Chondrocyte (in vitro differentiated cells): ENCODE measurements around the gene GLP2R. TPM values are rescaled to one million over a fixed set of nuclear protein-coding genes. Genes with fewer than 3 reads are reported as not detected.
A peak's percentile ranks its signal among the peaks of the same experiment; 100 is the strongest.

Experiments used
- DNase-seq: peaks from one replicate; pipeline ENCODE4 v3.0.0; 2021; ENCODE audit warnings: mixed read lengths, low spot score
- H3K27ac Mint-ChIP-seq: one replicate; pipeline ENCODE4 v1.8.0; 2021; ENCODE audit warnings: mild to moderate bottlenecking, moderate library complexity, mixed read lengths; ENCODE audit not compliant: unreplicated experiment
- H3K27me3 Mint-ChIP-seq: 2 replicates; pipeline ENCODE4 v1.8.0; 2021; ENCODE audit warnings: low read depth, mixed read lengths
- H3K36me3 Mint-ChIP-seq: 2 replicates; pipeline ENCODE4 v1.8.0; 2021; ENCODE audit warnings: low read depth, mixed read lengths
- H3K4me1 Mint-ChIP-seq: 2 replicates; pipeline ENCODE4 v1.8.0; 2021; ENCODE audit warnings: low read depth, mild to moderate bottlenecking, mixed read lengths
- H3K4me3 Mint-ChIP-seq: one replicate; pipeline ENCODE4 v1.8.0; 2021; ENCODE audit warnings: mild to moderate bottlenecking, moderate library complexity, mixed read lengths; ENCODE audit not compliant: unreplicated experiment
- H3K9me3 Mint-ChIP-seq: 2 replicates; pipeline ENCODE4 v1.8.0; 2021; ENCODE audit warnings: low read depth, mixed read lengths
- CTCF ChIP-seq: fragments of 200-600 bp; sonication (generic); IDR thresholded peaks from 2 replicates; pipeline ENCODE4 v1.5.0; 2021; ENCODE audit warnings: antibody characterized with exemption, mild to moderate bottlenecking, moderate library complexity
- total RNA-seq: library from RNA; stranded (reverse); gene quantifications from 3 replicates; pipeline ENCODE4 v1.2.1, GENCODE V29; 2021

The GLP2R gene
- total RNA-seq, 1 donor from 2014 or later, result 2.2 TPM

- DNase-seq, result no peak
- Mint-ChIP-seq H3K4me3 (no peak overlapping the region), H3K9me3 (no peaks in the 10 kb centered on the region), H3K27ac (peak overlapping the region; percentile 1), H3K27me3 (no peaks in the 10 kb centered on the region), H3K4me1 (peaks cover 15% of the 10 kb centered on the region), H3K36me3 (no peaks in the 10 kb centered on the region)
- no peak for TF ChIP-seq CTCF
Measured at GRCh38 chr17:9900784-9901183, 75.1 kb downstream of the GLP2R start.

- no peak for TF ChIP-seq CTCF
- H3K27ac Mint-ChIP-seq, result no peak overlapping the region
- no peaks in the 10 kb centered on the region for H3K9me3 Mint-ChIP-seq
- H3K27me3 Mint-ChIP-seq, result no peaks in the 10 kb centered on the region
- H3K36me3 Mint-ChIP-seq, result no peaks in the 10 kb centered on the region
- no peak for DNase-seq
- H3K4me1 Mint-ChIP-seq, result peaks cover 15% of the 10 kb centered on the region
- H3K4me3 Mint-ChIP-seq, result no peak overlapping the region
Measured at GRCh38 chr17:9902120-9902519, 76.4 kb downstream of the GLP2R start.

- DNase-seq, result no peak
- TF ChIP-seq CTCF, result no peak
- no peak overlapping the region for H3K27ac Mint-ChIP-seq
- H3K9me3 Mint-ChIP-seq, result no peaks in the 10 kb centered on the region
- H3K4me1 Mint-ChIP-seq, result peaks cover 20% of the 10 kb centered on the region
- H3K36me3 Mint-ChIP-seq, result no peaks in the 10 kb centered on the region
- H3K4me3 Mint-ChIP-seq, result no peak overlapping the region
- no peaks in the 10 kb centered on the region for H3K27me3 Mint-ChIP-seq
Measured at GRCh38 chr17:9904277-9905077, 78.8 kb downstream of the GLP2R start.

GRCh38 chr17:9905078-9905415, 79.3 kb downstream of the GLP2R start, which contains the start of gene RCVRN:
Gene RCVRN (minus strand): TSS chr17:9905271. CDS start chr17:9905180, 91 bp downstream.
- no peak within 1 kb of the TSS for H3K4me3 Mint-ChIP-seq
- H3K27me3 Mint-ChIP-seq, result no peaks in the 10 kb centered on the region
- no peak for TF ChIP-seq CTCF
- no peak for DNase-seq
- H3K27ac Mint-ChIP-seq, result no peak within 1 kb of the TSS
- H3K4me1 Mint-ChIP-seq, result peaks cover 17% of the 10 kb centered on the region
- no peaks in the 10 kb centered on the region for H3K9me3 Mint-ChIP-seq
- H3K36me3 Mint-ChIP-seq, result no peaks in the 10 kb centered on the region

- no peak overlapping the region for H3K27ac Mint-ChIP-seq
- H3K4me1 Mint-ChIP-seq, result peaks cover 14% of the 10 kb centered on the region
- DNase-seq, result no peak
- H3K9me3 Mint-ChIP-seq, result no peaks in the 10 kb centered on the region
- no peaks in the 10 kb centered on the region for H3K27me3 Mint-ChIP-seq
- peak; percentile 77 for TF ChIP-seq CTCF
- no peak overlapping the region for H3K4me3 Mint-ChIP-seq
- H3K36me3 Mint-ChIP-seq, result no peaks in the 10 kb centered on the region
Measured at GRCh38 chr17:9905902-9906301, 80.2 kb downstream of the GLP2R start.
